HG02763 (cell line): Measurements from ENCODE around the gene ZMYND8.

Experiments
- ATAC-seq: cut with Tn5 transposase; IDR thresholded peaks from one replicate; pipeline ENCODE4 v1.9.1; 2021; ENCODE audit warnings: mild to moderate bottlenecking, moderate library complexity; ENCODE audit not compliant: unreplicated experiment

The ZMYND8 gene

DNA sequence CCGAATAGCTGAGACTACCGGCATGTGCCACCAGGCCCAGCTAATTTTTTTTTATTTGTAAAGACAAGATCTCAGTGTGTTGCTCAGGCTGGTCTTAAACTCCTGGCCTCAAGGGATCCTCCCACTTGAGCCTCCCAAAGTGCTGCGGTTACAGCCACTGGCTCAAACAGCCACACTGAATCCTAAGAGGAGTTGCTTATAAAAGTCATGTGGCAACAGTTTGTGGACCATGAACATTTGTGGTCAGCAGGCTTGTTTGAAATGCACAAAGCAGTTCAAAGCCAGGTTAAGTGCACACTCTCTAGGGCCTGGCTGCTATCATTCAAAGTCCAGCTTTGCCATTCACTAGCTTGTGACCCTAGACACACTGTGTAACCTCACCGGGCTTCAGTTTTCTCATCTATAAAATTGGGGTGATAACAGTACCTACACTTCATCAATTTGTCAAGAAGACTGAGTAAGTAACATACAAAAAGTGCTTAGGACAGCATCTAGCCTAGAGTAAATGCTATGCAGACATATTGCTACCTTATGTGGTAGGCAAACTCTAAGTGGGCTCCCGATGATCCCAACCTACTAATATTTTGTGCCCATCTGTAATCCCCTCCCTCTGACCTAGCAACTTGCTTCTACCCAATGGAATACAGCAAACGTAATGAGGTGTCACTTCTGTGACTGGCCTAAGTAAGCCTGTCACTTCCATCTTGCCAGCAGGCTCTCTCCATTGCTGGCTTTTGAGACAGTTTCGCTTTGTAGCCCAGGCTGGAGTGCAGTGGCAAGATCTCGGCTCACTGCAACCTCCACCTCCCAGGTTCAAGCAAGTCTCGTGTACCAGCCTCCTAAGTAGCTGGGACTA, 122.9 kb downstream of the ZMYND8 start:
- no peak for ATAC-seq

- no peak for ATAC-seq
These were observed 124.0 kb downstream of the ZMYND8 start for GRCh38 chr20:47232518-47232917.

DNA sequence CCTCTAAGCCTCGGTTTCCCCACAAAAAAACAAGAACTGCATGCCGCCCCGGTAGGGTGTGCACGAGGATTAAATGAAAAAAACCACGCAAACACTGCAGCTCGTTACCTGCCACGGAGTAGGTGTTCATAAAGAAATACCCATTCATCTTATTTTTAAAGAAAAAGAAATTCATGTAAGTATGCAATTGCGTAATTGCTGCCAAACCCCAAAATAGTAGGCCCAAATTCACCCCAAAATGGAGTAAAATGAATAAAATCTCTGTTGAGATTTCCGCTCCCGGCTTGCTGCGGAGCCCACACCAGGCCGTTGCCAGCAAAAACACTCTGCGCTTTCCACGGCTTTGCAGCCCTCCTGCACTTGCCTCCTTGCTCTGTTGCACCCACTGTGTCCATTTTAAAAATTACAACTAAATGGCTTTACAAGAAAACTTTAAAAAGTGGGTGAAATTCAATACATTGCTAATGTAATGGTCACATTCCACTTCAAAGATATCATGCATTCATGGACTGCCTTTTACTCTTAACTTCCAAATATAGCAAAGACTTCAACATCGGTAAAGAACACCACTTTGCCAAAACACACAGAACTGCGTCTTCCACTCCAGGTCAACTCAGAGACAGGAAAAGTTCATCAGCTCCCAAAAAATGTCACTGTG, 125.0 kb downstream of the ZMYND8 start:
- ATAC-seq: no peak

DNA sequence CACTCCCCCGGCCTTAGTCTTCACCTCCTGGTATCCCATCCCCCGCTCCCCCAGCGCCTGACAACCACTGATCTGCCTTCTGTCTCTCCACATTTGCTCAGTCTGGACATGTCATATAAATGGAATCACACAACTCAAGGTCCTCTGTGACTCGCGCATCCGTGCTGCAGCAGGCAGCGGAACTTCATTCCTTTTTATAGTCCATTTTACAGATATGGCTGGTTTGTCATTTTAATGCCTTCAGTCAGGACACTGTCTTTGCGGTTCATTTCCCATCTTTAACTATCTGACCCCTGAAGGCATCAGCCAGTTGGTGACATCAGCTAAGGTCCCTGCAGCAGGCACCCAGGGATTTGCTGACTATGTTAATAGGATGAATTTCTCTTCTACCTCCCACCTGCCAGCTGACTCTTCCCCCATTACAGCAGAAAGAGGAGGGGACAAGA, 125.7 kb downstream of the ZMYND8 start:
- ATAC-seq: no peak

GRCh38 chr20:47228654-47229053, 127.8 kb downstream of the ZMYND8 start:
- ATAC-seq: no peak

GRCh38 chr20:47227576-47227975, 128.9 kb downstream of the ZMYND8 start:
- no peak for ATAC-seq

- no peak for ATAC-seq
These were observed 129.4 kb downstream of the ZMYND8 start for GRCh38 chr20:47227119-47227518.

- no peak for ATAC-seq
These were observed 131.0 kb downstream of the ZMYND8 start for GRCh38 chr20:47225458-47225857.

DNA sequence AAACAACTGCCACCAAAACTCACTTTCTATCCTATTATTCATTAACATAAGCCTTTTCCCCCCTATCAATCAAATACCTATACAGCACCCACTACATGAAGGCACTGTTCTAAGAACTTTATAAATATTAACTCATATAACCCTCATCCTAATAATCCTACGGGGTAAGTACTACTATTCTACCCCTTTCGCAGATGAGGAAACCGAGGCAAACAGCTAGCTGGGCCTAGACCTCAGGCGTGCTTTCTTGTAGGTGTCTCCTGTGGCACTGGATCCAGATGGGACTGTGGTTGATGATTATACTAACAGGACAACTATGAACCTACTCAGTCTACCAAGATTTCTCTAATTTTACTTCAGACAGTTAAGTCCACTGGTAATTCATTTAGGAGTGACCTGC, 131.6 kb downstream of the ZMYND8 start:
- ATAC-seq: no peak

GRCh38 chr20:47224300-47224791, 132.2 kb downstream of the ZMYND8 start:
- no peak for ATAC-seq

DNA sequence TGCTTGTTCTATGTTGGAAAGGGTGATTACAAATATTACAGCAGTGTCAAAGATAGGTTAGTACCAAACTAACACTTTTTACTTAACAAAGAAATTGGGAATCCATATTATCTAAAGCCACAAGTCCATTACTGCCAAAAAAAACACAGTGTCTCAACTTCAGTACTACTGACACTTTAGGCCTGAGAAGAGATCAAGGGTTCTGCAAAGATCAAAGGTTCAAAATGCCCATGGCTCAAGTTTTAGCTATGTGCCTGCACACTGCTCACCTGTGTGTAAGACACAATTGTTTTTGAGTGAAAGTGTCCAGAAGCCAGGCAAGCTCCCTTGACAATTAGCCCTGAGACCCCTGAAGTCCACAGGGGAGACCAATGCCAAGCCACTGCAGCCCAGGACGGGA, 132.6 kb downstream of the ZMYND8 start:
- ATAC-seq: no peak

DNA sequence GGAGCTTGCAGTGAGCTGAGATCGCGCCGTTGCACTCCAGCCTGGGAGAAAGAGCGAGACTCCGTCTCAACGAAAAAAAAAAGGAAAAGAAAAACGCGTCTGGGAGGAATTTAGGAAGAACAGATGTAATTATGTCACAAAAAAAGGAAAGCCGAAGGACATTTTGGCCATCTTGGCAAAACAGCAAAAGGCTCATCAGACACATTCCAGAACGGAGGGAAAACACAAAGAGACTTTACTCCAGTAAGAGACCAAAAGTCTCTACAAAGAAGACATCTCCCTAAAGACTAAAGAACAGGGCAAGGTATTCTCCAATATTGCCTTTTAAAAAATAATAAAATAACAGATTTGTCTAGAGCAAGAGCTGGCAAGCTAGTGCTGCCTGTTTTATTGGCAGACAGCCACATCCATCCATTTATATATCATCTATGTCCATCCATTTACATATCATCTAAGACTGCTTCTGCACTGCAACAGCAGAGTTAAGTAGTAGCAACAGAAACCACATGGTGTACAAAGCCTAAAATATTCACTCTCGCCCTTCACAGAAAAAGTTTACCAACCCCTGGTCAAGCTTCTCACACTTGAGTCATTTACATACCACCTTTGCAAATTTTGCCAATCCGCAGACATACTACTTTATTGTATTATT, 133.9 kb downstream of the ZMYND8 start:
- no peak for ATAC-seq

DNA sequence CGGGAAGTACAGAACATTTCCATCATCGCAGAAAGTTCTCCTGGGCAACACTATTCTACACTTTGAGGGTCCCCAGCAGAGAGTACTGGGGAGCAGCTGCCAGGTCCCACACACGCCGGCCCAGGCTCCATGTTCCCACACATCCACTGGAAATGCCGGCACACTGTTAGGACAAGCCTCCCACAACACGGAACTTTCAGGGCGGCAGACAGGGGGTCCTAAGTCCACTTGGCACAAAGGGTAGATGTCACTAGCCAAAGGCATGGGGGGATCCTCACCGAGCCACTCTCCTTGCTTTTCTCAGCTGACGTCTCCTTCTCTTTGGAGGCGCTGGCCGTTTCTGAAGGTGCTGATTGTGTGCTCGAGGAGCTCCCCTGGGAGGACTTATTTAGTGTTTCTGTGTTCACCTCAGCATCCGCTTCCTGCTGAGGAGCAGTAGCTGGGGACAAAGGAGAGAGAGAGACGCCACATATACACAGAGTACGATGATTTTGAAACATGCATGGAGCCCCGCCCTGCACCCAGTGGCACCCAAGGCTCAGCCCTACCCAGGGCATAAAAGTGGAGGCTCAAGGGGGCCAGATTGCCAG, 135.4 kb downstream of the ZMYND8 start:
- no peak for ATAC-seq

GRCh38 chr20:47220161-47220582, 136.3 kb downstream of the ZMYND8 start:
- no peak for ATAC-seq

DNA sequence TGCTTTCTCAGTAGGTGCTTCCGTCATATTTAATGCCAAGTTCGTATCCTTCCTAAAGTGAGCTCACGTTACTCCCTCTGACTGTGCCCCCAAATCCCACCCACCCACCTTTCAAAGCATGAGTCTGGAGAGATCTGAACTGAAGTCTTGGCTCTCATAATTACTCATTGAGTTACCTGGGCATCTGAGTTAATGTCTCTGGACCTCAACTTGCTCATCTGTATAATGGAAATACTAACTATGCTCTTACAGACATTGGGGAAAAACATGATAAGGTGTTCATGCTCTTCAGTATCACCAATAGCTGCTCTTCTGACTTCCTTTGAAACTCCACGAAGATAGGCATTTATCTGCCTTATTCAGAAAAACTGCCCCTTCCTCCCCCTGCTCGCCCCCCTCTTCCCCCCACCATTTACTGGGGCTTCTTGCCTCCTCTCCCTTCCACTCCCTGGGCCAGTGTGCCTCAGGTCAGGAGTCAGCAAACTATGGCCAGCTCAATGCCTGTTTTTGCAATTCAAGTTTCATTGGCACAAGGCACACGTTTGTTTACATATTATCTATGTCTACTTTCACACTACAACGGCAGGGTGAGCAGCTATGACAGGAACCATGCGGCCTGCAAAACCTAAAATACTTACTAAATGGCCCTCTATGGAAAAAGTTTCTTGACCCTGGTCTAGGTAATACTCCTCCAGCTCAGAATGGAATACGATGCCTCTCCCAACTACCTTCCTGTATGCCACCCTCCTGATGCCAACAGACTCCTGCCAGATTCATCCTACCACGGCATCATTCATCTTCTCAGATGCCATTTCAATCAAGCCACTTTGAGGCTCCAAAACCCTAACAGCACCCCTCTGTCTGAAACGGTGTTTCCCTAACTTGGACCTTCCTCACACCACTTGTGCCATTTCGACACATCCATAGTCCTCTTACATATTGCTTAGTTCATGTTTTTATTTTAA, 138.7 kb downstream of the ZMYND8 start:
- no peak for ATAC-seq

DNA sequence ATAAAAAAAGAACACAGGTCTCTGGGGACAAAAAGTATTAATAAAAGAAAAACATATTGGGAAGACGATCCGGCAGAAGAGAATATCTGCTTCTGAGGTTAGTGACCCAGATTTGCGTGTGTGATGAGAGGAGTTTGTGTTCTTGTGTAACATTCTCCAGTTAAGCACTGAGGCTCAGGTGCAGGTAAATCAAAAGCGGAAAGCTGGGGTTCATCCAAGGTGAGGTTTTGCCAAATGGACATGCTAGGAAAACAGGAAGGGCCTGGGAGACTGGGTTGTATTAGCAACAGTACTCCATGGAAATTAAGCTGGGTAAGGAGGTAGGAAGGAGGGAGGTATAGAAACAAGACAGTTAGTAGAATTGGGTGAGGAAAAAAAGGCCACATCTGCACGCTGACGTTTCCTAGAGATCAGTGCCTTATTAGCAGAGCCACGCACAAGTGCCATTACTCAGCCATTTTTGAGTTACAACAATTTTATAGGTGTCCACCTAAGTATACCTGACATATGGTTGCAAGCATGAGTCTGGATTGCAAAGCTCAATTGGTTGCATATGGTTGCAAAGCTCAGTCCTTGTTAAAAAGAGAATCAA, 139.6 kb downstream of the ZMYND8 start:
- ATAC-seq: no peak

DNA sequence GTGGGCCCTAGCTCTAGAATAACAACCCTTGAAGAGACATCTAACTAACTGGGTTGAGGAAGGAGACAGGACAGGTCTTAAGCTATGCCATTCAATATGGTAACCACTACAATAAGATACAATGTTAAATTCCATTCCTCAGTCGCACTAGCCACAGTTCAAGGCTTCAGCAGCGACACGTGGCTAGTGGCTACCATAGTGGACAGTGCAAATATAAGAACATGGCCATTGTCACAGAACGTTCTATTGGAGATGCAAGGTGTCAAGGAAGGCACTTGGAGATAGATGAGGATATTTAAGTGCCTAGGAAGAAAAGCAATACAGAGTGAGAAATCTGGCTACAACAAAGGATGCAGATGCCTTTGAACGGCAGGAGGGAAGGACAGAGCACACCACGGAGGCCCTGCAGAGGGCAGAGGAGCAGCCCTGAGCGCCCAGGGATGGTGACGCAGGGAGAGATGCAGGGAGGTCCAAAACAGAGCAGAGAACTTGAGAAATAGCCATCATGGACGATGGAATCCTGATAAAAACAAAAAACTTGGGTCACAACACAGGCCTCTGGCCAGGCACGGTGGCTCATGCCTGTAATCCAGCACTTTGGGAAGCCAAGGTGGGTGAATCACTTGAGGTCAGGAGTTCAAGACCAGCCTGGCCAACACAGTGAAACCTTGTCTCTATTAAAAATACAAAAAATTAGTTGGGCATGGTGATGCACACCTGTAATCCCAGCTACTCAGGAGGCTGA, 140.7 kb downstream of the ZMYND8 start:
- no peak for ATAC-seq

DNA sequence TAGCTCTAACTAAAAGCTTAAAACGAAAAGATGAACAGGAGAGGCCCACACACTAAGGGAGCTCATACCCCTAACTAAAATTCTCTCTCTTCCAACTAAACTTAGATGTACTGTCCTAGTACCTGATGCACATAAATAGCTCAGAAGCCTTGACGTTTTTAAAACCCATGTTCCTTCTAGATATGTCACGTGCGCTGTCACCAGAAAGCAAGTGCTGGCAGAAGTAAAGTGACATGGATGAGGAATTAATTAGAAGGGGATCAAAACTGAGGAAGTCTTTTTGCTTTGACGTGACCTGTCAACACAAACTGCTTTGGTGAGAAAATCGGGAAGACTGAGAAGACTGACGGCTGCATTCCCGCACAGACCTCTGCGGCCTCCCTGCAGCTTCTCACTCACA, 142.5 kb downstream of the ZMYND8 start:
- no peak for ATAC-seq

DNA sequence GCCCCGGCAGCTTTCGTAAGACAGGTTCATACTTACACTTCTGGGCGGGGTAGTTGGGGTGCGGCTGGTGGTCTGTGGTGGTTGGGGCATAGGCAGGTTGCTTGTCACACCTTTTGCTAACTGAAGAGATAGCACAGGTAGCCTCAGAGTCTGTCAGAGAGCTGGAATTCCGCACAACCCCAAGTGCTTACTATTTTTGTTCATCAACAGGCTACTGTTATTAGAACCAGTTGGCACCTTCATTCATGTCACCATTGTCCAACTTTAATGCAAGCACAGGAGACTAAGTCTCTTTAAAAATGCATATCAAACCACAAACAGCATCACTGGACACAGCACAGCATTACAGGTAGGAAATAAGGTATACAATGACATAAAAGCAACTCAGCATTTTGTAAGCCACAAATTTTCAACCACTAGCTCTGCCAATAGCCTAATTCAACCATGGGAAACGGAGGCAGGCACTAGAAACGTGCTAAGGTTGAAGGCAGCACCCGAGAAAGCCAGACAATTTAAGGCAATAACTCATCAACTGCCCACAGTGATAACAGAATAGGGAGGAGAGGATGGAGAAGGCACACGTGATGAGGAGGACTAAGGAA, 143.8 kb downstream of the ZMYND8 start:
- no peak for ATAC-seq
